Astrocyte of the cerebellum (primary cell): Measurements from ENCODE around the gene HOXA6.

Experiments
- DNase-seq: peaks from one replicate; pipeline ENCODE4 v3.0.0-alpha.2; 2011; ENCODE audit warnings: low read depth
- H3K4me3 ChIP-seq: 2 replicates; pipeline ENCODE4 v1.5.1; 2011; ENCODE audit warnings: mild to moderate bottlenecking, low read depth, low read length, moderate library complexity
- CTCF ChIP-seq: IDR thresholded peaks from 2 replicates; pipeline ENCODE4 v1.5.1; 2012; ENCODE audit warnings: low read length, low read depth, moderate library complexity, mild to moderate bottlenecking; ENCODE audit errors: missing control alignments
- in situ Hi-C: cut with HindIII; loops from 2 replicates; pipeline ENCODE4 v1.10.0; 2017; ENCODE audit warnings: low sequenced_read_pairs

The HOXA6 gene

GRCh38 chr7:27167916-27168264 is 20.3 kb upstream of the HOXA6 start:
- in situ Hi-C loops = loop anchor here (25.0 kb wide), 1 partner anchor 1006 kb away; the partner anchor contains the start of gene NFE2L3
- TF ChIP-seq CTCF = no peak
- DNase-seq = no peak
- H3K4me3 ChIP-seq = no peak overlapping the region

- no peak overlapping the region for H3K4me3 ChIP-seq
- in situ Hi-C loops = loop anchor here (25.0 kb wide), 1 partner anchor 1005 kb away; the partner anchor contains the start of gene NFE2L3
- no peak for DNase-seq
- TF ChIP-seq CTCF = no peak
Observed at GRCh38 chr7:27166531-27167505, 19.2 kb upstream of the HOXA6 start.

GRCh38 chr7:27165996-27166530 is 18.5 kb upstream of the HOXA6 start:
- no peak overlapping the region for H3K4me3 ChIP-seq
- in situ Hi-C loops = loop anchor here (25.0 kb wide), 1 partner anchor 1004 kb away; the partner anchor contains the start of gene NFE2L3
- TF ChIP-seq CTCF = no peak
- DNase-seq = no peak

- no peak for DNase-seq
- no peak for TF ChIP-seq CTCF
- in situ Hi-C loops = loop anchor here (25.0 kb wide), 1 partner anchor 1003 kb away; the partner anchor contains the start of gene NFE2L3
- H3K4me3 ChIP-seq = no peak within 1 kb of the TSS
Observed at GRCh38 chr7:27165089-27165995, 17.8 kb upstream of the HOXA6 start, which contains the start of gene HOXA9. TSS of gene HOXA9 (minus strand) at chr7:27165537. CDS start at chr7:27165457, 80 bp downstream.

GRCh38 chr7:27164367-27165088 is 17.0 kb upstream of the HOXA6 start:
- DNase-seq = no peak
- no peak overlapping the region for H3K4me3 ChIP-seq
- no peak for TF ChIP-seq CTCF
- in situ Hi-C loops = loop anchor here (5.0 to 25.0 kb wide), 2 partner anchors 777 to 1002 kb away; partner anchors contain the start of gene NFE2L3
